Kidney epithelial cell (primary cell): Measurements from ENCODE around the gene SCYL1. TPM values are rescaled to one million over a fixed set of nuclear protein-coding genes. Genes with fewer than 3 reads are reported as not detected.

ENCODE experiments used
- DNase-seq: peaks from one replicate; pipeline ENCODE4 v3.0.0-alpha.2; 2010; ENCODE audit warnings: low read depth
- H3K27me3 ChIP-seq: 2 replicates; pipeline ENCODE4 v1.6.0; 2011; ENCODE audit warnings: low read length; ENCODE audit not compliant: control insufficient read depth, insufficient read depth
- H3K36me3 ChIP-seq: 2 replicates; pipeline ENCODE4 v1.5.1; 2011; ENCODE audit warnings: low read length; ENCODE audit not compliant: control insufficient read depth, insufficient read depth
- H3K4me3 ChIP-seq: 2 replicates; pipeline ENCODE4 v1.5.1; 2011; ENCODE audit warnings: low read depth, mild to moderate bottlenecking, control low read depth, low read length
- CTCF ChIP-seq: IDR thresholded peaks from 2 replicates; pipeline ENCODE4 v1.5.1; 2011; ENCODE audit warnings: mild to moderate bottlenecking, moderate library complexity, low read length, control low read depth, inconsistent platforms; ENCODE audit not compliant: insufficient read depth, poor library complexity, severe bottlenecking
- total RNA-seq: library from RNA; depleted of rRNA; stranded (reverse); fragments of >200 nt; gene quantifications from 2 replicates; pipeline ENCODE4 v1.2.3, GENCODE V29; 2015

Gene SCYL1
- total RNA-seq, 1 donor from 2014 or later, result 121 TPM

GRCh38 chr11:65574109-65574810 is 49.4 kb downstream of the SCYL1 start:
- peak; percentile 82 for DNase-seq
- Histone ChIP-seq H3K36me3 (peaks cover 1% of the 10 kb centered on the region), H3K27me3 (no peaks in the 10 kb centered on the region), H3K4me3 (peak overlapping the region; percentile 21)
- peak; percentile 65 for TF ChIP-seq CTCF

- H3K4me3 ChIP-seq, result peak overlapping the region; percentile 39
- no peak for TF ChIP-seq CTCF
- no peak for DNase-seq
- H3K36me3 ChIP-seq, result peaks cover 1% of the 10 kb centered on the region
- no peaks in the 10 kb centered on the region for H3K27me3 ChIP-seq
Observed at GRCh38 chr11:65574811-65575567, 50.1 kb downstream of the SCYL1 start.

GRCh38 chr11:65575568-65576231 is 50.8 kb downstream of the SCYL1 start, which contains the start of gene EHBP1L1:
TSS of gene EHBP1L1 (plus strand) at chr11:65576053. CDS start at chr11:65576303, 250 bp downstream.
- Histone ChIP-seq H3K27me3 (no peaks in the 10 kb centered on the region), H3K4me3 (peak within 1 kb of the TSS; percentile 39), H3K36me3 (peaks cover 1% of the 10 kb centered on the region)
- no peak for TF ChIP-seq CTCF
- no peak for DNase-seq

- TF ChIP-seq CTCF, result no peak
- Histone ChIP-seq H3K27me3 (no peaks in the 10 kb centered on the region), H3K36me3 (peaks cover 1% of the 10 kb centered on the region), H3K4me3 (peak overlapping the region; percentile 39)
- no peak for DNase-seq
Observed at GRCh38 chr11:65576232-65576866, 51.5 kb downstream of the SCYL1 start.

- no peaks in the 10 kb centered on the region for H3K27me3 ChIP-seq
- peaks cover 1% of the 10 kb centered on the region for H3K36me3 ChIP-seq
- no peak for TF ChIP-seq CTCF
- no peak overlapping the region for H3K4me3 ChIP-seq
- no peak for DNase-seq
Observed at GRCh38 chr11:65576867-65577755, 52.2 kb downstream of the SCYL1 start.
